NOMO-1 (cell line): ENCODE data around the gene PPARGC1A.

ENCODE experiments used
- DNase-seq, 2 experiments: peaks; one replicate each; lab custom pipeline; 2025; ENCODE audit not compliant: unreplicated experiment in 2 of 2; lab: John Stamatoyannopoulos, UW

Gene PPARGC1A

DNA sequence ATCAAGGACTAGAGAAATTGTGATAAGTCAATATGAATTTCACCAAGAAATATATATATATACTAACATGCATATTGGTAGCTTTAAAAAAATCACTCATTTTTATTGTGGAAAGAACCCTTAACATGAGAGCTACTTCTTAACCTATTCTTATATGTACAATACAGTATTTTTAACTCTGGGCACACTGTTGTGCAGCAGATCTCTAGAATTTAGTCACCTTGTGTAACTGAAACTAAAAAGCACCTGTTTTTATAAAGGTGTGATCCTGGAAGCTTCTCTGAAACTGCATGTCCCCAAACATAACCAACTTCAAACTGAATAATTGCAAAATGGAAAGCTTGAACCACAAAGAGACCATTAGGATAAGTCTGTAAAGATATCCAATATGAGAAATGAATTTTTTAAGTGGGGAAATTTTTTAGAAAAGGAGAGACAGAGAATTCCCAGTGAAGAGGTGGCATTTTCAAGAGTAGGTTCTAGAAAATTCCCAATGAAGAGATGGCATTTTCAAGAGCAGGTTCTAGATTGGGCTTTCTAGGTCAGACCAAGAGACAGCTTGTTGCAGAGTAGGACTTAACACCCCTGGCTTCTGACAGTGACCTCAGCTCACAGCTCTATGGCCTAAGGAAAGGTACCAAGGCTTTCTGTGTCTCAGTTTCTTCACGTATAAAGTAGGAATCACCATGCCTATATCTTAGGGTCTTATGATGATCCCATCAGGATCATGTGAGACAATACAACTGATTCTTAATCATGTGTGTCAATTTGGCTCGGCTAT is 22.0 kb upstream of the PPARGC1A start:
- DNase-seq: no peak

DNA sequence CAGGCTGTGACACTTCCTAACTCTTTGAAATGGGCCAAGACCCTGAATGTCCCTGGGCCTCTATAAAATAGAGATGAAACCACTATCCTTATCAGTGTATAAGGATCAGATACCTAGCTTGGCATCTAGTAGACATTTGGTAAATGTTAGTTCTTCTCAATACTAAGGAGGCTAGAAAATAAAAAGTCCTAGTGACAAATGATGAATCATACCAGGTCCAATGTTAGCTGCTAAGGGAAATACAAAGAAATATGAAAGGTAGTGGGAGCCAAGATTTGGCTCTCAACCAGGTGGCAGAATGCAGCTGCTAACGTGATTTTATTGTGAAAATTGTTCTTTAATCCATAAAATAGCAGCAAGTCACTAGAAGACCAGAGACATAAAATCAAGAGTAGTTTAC is 19.8 kb upstream of the PPARGC1A start:
- no peak for DNase-seq

DNA sequence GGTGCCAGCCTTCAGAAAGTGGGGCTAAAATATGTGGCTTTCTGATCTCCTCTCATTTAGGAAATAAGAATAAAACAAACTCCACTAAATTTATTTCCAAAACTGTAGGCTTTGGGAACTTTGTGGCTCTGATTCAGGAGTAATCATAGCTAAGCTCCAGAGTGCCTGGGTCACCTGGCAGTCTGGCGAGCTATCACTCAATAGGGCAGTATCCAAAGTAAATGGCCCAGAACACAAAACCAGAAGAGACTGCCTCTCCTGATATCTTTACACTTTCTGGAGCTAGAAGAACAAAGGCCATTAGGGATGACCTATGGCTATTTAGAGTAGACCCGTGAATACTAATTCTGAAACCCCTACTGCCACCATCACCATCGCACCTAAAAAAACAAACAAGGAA is 17.0 kb upstream of the PPARGC1A start:
- no peak for DNase-seq

DNA sequence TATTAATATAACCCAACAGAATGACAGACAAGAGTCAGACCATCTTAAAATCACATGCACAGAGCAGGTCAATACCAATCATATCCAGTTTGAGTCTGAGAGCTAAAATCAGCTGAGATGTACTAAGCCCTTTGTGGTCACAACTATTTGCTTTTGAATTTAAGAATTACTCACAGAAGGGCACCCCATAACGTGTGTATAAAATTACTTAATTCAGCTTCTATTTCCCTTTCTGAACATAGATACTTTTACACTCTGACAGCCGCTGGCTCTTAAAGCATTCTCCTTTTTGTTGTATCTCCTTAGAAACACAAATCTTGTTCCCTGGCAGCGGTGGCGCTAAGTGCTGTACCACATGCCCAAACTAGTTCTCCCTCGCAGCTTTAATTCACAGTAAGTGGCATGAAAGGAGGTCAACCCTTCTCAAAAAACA is 14.8 kb upstream of the PPARGC1A start:
- no peak for DNase-seq

DNA sequence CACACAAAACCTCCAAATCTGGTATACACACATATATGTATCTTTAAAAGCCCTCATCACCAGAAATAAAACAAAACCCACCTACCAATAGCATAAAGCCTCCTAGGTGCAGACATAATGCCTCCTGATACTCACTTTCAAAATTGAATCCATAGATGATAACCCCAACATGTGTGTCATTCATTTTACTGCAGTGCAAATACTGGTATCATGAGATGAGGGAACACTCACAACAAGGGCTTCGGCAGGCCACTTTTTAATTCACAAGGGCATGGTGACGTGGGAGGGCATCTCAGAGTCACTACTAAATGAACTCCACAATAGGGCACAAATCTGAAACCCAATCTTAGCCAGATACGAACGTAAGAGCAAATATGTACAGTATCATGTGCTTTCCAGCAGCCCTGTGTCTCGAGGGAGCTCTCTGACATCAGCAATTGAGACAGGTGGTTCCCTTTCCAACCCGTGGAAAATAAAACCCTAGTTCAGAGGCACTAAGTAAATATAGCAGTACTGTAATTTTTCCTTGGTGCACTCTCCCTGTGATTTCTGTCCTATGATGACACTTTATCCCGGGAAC is 14.1 kb upstream of the PPARGC1A start:
- no peak for DNase-seq

DNA sequence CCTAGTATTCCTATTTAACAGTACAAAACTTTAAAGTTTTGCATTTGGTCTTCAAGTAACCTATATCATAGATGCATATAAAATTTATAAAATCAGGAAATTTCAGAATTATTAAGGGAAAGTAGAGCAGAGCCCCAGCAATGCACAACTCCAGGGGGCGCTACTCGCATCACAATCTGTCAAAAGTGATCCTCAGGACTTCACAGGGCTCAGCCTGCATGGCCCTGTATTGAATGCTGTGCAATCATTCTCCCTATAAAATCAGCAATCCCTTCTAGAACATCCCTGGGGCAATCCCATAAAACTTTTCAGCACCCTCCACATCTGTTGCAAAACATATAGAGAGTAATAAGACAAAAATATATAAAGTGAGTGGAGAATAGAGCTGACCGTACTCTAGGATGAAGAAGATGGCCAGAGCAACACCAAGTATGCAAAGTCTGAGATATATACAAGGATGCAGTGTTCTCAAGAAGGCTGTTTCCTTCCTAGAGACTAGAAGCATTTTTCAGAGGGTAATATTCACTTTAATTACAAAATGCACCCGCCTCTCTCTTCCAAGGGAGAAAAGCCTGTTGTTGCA is 12.5 kb upstream of the PPARGC1A start:
- no peak for DNase-seq

DNA sequence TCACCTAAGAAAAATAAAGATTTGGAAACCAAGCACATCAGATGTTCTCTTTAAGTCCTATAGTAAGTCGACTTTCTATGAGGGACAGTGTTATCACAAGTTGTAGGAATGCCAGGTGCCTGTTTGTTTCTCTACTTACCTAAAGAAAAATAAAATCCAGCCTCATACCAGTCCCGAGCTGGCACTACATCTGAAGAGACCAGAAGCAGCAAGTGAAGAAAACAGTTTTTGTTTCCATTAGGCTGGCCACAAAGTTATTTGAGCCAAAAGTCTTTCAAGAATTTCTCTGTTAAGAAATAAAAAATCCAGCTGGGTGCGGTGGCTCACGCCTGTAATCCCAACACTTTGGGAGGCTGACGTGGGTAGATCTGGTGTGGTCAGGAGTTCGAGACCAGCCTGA is 10.8 kb upstream of the PPARGC1A start:
- DNase-seq: no peak

DNA sequence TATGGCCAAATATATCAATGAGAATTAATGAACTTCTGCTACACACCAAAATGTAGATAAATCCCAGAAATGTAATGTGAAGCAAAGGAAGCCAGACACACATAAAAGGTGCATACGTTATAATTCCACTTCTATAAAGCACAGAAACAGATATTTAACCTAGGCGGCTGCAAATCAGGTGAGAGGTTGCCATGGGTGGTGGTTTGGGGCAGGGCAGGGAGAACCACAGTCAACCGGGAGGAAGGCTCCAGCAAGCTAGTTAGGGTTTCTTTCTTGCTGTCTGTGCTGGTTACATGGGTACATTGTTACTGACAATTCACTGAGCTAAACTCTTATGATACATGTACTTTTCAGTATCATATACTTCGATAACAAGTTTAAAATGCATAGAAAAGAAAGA is 9.7 kb upstream of the PPARGC1A start:
- DNase-seq: no peak

DNA sequence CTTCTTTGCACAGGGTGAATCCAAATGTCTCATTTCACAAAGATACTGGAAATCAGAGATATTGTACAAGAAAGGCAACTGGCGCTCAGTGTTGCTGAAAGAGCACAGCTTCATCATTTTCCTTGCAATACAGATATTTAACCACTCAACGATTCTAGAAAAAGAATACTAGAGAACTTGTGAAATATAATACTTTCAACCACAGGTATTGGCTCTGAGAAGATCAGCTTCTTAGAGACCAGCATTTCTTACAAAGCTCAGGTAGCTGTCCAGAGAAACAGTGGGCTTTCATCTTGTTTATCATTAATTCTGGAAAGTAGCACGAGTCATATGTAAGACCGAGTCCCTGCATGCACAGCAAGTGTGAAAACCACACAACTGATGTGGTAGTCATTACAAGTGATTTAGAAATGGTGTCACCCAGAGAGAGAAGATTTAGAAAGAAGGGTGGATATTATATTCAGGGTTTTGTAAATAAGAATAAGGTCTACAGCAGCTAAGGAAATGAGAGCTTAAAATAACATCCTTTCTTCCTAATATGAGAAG is 7.8 kb upstream of the PPARGC1A start:
- DNase-seq: no peak

DNA sequence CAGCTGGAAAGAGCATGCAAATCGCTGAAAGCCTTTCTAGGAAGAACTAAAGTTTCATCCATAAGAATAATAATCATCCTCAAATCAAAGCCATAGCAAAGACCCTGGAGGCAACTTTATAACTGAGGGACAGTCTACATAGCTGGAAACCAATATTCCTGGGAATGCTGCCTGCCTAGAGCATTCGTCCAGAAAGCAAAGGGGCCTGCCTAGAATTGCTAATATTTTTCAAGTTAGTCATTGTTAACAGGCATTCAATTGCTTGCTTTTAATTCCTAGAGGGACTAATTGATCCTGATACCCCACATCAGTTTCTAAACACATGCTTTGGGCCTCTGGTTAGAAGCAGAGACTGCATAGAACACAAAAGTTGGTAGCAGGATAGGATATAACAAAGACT is 4.2 kb upstream of the PPARGC1A start:
- DNase-seq: no peak

DNA sequence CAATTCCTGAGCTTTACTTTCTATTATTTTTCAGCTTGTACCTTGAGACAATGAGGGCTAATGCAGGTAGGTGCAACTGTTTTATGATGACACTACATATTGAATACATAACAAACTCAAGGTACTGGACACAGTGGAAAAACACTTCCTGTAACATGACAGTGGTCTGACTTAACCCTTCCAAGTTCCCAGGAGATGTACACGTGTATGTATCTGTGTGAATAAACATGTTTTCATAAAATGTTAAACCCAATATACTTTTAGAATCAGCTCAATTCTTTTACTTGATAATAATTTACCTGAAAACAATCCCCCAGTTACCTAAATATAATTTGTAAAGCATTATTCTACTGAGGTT is 1.2 kb upstream of the PPARGC1A start:
- DNase-seq: no peak

DNA sequence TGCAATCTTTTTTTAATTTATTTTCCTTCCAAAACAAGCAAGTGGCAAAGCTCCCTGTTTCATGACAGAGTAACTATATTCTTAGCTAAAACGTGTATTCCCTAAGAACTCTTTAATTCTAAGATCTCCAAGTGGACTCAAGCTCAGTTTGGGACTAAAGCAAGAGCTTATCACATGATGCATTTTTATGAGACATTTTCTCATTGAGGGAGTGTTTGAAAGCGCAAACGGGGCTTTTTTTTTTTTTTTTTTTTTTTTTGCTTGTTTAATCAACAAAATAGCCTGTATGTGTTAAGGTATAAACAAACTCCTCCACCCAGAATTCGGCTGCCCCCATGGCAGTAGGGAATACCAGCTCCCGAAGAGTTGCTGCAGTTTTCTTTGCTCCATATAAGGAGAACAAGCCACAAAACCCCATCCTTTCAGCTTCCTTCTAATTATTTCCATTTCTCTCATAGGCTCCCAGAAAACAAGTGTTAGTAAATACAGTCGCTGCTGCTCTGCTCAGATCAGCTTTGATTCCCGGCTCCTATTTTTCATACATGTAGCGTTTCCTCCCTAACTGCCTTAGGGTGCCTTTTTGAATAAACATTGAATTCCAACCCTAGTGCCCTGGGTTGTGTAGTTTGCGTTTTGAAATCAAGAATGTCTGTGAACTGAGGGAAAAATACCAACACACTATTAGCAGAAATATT is 669 bp upstream of the PPARGC1A start:
- no peak for DNase-seq

DNA sequence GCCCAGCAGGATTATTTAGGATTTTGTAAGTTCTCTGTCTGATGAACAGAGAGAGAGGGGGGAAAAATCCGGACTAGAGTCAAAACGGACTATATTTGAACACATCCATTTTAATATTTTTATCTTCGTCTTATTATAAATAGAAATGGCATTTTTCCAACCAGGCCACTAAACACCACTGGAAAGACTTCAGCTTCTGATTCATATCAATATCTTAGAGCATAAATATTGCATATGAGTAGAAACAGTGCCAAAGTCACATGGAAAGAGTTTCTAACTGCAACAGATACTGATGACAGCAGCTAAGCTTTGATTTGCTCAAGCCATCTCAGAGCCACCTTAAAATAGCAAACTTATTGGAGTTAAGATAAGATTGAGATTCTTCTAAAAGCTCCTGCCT is 456 bp downstream of the PPARGC1A start:
- no peak for DNase-seq

DNA sequence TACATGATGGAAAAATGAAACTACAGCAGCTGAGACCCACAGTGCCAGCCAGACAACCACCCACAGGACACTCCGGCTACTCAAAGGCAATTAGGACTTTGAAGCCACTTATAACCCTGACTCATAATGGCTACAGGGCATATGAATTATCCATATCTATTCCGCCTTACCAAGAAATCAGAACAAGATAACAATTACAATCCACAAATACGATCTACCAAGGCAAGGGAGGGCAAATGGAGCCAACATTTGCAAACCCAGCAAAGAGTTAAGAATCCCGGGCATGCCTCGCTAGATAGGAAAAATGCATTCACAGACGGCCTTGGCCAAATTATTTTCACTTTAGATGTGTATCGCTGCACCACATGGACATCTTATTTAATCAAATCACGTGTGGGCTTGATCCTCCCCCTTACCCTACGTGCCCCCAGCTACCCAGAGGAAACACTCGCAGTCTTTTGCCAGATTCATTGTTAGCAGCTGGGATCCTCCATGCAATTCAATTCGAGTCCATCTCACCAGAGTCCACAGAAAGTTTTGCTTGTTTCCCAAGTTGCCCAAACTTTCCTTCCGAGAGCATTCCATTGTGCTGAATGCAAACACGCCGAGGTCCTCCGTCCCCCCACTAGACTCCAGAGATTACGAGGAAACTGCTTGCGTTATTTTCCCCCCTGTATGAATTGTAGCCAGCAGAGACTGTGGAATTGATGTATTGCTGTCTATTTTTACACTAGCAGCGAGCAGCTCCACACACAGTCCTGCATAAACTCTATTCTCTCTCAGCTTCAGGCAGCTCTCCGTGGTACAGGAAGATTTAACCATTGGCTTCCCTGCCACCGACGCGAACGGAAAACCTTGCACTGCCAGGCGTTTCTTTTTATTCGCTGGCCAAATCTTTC is 1.2 kb downstream of the PPARGC1A start:
- no peak for DNase-seq

DNA sequence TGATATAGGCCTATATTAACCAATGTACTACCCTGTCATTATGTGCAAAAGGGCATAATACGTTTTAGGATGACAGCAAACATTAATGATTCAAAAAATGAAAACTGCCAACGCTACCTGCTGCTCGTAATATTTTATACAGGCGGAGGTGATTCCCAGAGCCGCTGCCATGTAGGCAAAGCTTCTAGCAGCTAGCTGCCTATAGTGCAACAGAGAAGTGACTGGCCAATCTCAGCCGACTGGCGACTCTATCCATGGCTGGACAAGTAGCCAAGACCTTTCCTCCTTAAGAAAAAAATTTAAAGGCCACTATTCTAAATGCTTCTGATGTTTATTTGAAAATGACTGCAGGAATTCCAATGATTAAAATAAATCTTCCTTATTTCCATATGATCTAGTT is 1.9 kb downstream of the PPARGC1A start:
- no peak for DNase-seq

DNA sequence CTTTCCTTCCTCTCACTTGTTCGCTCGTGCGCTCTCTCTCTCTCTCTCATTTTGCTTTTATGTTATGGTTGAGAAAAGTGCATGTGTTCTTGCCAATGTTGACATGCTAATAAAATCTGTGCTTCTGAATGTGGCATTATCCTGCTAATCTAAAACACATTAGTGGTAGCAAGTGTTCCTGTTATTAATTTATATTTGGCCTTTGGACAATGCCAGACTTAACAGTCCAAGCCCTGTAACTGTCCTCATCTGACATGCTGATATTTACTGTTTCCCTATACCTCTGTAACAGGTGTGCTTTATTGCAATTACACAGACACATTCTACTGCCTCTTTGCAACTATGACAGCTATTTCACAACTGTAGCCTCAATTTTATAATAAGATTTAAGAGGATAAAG is 2.7 kb downstream of the PPARGC1A start:
- DNase-seq: no peak

DNA sequence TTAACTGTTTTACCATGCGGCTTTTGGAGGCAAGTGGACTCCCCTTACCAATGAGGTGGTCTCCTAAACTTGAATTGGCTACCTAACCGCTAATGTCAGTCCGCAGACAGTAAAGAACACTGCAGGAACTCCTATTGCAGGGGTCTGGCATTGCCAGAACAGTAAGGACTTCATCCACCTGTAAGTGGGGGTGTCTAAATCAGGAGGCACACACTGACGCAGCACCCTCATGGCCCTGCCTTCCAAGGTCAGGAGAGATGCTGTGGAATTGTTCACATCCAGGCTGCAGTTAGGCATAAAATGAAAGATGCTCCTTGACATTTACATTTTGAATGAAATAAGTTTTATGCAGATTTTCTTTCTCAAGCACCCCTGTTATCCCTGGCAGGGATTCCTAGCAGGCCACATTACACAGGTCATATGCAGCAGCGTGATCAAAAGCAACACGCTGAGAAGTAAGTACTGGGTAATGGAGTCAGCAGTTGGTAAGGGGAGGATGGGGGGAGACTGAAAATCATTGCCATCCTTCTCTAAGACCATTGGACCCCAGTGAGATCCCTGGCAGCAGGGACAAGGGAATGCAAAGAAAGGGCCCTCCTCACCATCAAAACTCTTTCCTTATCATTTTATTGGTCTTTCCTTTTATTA is 3.8 kb downstream of the PPARGC1A start:
- DNase-seq: no peak

DNA sequence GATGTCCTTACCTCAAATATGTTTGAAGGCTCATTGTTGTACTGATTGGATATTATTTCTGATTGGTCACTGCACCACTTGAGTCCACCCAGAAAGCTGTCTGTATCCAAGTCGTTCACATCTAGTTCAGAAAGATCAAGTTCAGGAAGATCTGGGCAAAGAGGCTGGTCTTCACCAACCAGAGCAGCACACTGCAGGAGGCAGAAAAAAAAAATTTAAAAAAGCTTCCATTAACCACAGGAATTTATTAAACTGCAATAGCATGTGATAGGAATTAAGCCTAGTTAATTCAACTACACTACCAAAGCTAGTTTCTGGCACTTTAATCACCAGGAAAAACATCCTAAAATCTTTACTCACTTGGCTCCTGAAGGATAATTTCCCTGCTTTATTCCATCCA is 5.1 kb downstream of the PPARGC1A start:
- no peak for DNase-seq

DNA sequence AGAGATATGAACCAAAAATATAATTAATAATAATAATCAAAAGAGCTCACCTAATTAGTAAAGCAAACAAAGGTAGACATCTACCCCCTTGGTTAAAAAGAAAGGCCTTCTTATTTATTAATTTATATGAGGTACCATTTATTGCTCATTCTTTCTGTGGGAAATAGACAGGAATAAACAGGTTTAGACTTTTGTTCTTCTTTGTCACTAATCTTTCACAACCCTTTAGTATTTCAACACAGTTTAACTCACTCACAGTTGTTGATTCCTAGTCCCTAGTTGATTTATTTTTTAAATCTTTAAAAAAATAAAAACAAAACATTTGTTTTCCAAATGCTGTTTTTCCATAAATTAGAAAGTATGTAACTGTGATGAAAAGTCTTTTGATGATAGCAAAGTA is 5.6 kb downstream of the PPARGC1A start:
- peak in 1 of 2 experiments; percentile 13 for DNase-seq

DNA sequence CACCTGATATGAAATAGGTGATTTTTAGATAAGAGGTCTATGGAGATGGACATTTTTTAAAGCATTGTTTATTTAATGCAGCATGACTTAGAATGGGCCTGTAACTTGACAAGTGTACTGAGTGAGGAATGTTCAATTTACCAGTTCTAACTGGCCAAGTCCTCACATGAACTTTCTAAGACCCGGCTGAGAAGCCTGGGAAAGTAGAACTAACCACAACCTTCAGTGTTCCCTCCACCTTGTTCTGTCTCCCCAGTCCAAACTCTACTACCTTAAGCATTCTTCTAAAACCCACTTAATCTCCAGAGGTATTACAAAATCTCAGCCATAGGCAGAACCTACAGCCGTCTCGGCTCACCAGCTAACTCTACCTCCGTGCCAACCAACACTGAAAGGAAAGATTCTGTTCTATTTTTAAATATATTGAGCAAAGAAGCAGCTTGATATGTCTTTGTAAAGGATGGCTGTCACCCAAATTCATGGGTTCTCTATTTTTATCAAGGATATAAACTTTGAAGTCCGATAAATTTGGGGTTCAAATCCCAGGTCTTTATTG is 6.8 kb downstream of the PPARGC1A start:
- DNase-seq: no peak
